Urothelium cell line (cell line): ENCODE data around the gene KRT72.
"Not testable (repeated sequence)": the region's sequence is repeated elsewhere in the genome, so short reads cannot be mapped to it uniquely, and the experiment has no call there.

Experiments
- DNase-seq: peaks from one replicate; pipeline ENCODE4 v3.0.0; 2011; ENCODE audit warnings: low spot score, mixed read lengths
- FAIRE-seq: peaks from 2 replicates; lab custom pipeline; 2011; peaks lifted over from hg19 to GRCh38; lab: Jason Lieb, UNC

Gene KRT72

DNA sequence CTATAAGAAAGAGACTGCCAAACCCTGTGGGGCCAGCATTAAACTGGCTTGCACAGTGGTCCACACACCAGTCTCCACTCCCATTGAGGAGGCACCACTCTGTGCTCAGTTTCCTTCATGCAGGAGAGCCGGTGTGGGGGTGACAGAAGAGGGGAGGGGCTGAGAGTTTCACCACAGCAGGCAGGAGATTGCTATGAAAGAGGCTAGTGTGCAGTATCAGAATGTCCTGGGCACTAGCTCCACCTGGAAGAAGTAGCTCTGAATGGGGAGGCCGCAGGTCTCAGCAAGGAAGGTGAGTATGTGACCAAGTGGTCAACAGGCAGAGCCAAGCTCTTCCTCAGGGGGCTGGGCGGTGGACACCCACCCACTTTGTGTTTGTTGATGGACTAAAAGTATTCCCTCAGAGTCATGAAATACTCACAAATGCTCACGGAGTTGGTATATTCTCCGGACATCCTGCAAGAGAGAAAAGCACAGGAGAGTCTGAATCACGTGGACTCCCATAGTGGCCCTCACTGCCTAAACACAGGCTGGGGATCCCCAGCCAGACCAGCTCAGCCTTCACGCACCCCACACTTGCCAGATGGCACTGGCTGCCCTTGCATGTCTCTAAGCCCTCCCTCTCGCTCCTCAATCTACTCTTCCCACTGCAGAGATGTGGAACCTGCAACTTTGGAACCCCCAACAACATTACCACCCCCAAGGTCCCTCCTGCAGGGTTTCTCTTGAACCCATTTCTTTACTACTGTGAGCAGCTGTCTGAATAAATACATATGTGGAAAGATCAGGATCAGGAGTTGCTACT lies 7.8 kb upstream of the KRT72 start:
- FAIRE-seq = no peak
- no peak for DNase-seq

DNA sequence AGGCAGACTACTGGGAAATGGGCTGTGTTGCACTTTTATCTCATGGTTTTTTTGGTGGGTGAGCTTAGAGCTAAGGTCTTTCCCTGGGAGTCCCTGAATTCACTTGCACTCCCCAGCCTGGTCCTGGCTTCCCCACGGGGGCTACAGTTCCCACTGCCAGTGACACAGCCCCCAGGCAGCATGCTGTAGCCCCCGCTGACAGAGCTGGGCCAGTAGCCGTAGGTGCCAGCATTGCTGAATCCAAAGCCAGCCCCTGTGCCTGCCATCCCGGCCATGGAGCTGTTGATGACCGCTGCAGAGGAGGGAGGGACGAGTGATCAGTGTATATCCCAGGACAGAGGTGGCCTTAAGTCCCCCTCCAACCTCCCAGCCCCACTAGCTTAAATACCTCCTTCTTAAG lies 6.9 kb upstream of the KRT72 start:
- DNase-seq (no peak), FAIRE-seq (no peak)

DNA sequence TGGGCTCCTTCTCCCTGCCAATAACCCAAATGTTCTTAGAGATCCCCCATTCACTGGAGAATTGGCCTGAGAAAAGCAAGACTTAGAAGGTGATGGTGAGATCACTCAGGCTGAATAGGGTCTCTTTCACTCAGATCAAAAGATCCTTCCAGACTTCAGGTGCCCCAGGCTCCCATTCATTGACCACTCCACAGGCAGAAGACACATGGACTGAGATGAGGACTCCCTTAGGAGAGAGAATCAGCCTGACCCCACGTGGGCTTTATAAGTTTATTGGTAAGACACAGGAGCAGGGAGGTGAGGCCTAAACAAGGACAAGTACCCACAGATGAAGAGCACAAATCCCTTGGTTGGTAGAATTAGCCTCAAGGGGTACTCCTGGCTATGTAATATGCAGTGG lies 6.1 kb upstream of the KRT72 start:
- no peak for DNase-seq
- no peak for FAIRE-seq

DNA sequence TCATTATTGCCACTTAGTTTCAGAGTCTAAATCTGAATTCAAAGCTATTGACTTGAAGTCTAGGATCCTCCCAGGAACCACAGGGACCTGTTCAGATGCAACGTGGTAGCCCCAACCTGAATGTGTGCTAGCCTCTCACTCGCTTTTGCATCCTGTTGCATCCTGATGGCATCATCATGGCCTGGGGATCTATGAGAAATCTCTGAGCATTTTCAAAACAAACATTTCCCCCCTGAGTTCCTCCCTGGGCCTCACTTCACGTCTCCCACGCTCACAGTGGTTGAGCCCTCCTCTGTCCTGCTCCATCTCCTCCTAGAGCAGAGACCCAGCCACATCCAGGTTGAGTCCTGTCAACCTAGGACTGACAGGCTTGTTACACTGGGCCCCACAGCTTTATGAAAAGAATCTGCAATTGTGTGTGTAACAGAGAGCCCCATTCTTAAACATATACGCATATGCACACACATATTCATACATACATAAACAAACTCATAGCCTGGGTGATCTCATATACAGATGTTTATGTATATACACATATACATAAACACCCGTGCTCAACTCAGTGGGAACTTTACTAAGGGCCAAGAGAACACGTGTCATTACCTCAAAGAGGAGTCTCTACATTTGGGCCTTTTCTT lies 5.4 kb upstream of the KRT72 start:
- FAIRE-seq (no peak), DNase-seq (no peak)

DNA sequence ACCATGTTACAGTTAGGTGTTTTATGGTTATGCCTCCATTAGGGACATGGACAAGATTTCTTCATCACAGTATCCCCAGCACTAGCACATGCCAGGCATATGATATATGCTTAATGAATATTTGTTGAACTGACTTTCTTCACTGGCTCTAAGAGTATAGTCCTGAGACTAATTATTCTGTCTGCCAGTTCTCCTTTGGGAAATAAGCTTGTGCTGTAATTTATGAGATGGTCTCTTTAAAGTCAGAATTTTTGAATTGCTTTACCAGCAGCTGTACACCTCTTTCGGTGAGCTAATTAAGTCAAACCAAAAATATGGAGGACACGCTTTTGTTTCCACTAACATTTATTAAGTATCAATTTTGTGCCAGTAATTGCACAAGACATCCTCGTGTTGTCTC lies 4.8 kb upstream of the KRT72 start:
- DNase-seq (no peak), FAIRE-seq (no peak)

DNA sequence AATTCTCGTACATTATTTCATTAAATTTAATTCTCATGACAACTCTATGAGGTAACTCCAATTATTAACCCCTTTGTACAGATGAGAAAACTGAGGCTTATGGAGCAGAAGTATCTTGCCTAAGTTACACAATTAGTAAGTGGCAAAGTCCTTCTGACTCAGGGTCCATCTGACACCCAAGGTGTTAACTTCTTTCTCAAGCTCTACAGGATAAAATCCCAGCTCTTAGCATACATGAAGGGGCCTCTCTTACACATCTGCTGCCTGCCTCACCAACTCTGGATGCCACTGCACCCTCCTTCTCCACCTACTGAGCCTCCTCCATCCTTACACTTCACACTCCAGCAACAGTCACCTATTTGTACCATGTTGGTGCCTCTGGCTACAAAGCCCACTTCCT lies 4.3 kb upstream of the KRT72 start:
- FAIRE-seq (no peak), DNase-seq (no peak)

DNA sequence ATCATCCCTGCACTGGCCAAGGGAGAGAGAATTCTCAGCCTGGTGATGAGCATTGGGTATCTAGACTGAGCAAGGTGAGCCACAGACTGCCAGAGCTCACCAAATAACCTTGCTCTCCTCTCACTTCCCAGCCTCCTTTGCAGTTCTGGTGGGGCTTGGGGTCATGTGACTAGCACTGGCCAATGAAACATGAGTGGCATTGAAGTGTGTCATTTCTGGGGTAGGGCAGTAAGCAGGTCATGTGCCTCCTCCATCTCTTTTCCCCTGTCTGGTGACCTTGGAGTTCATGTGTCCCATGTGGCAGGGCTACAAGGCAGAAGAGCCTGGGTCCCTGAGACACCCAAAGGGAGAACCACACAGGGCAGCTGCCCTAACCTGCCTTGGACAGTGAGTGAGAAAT lies 3.6 kb upstream of the KRT72 start:
- no peak for DNase-seq
- FAIRE-seq = no peak

DNA sequence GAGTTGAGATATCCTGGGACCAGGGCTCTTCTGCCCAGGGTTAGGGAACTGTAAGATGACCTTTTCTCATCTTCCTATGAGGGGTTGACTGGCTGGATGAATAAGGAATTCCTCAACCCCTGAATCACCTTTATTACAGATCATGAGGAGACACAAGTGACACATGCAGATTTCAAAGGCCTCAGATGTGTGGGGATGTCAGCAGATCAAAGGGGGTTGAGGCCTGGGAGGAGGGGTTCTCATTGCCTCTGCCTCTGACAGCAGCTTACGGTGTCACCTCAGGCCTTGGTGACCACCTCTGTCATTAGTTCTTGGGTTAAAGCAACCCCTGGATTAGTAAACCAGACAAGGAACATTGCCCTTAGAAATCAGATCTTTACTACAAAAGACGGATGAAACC lies 2.1 kb upstream of the KRT72 start:
- no peak for DNase-seq
- FAIRE-seq = no peak

DNA sequence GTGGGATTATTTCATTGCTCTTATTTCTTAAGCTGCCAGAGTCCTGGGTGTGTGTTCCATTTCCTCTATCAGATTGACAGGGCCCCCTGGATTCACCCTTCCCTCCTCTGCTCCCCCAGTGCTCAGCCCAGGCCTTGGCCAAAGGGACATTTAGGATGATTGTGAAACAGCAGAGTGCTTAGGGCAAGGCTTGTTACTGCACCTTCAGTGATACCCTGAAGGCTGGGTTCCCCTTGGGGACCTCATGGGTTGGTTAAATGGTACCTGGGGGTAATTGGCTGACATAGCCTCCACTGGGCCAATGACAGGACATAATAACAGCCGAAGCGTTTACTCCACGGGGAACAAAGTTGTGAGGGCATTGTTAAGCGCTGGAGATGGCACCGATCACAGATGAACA lies 1.3 kb upstream of the KRT72 start:
- DNase-seq = no peak
- no peak for FAIRE-seq

DNA sequence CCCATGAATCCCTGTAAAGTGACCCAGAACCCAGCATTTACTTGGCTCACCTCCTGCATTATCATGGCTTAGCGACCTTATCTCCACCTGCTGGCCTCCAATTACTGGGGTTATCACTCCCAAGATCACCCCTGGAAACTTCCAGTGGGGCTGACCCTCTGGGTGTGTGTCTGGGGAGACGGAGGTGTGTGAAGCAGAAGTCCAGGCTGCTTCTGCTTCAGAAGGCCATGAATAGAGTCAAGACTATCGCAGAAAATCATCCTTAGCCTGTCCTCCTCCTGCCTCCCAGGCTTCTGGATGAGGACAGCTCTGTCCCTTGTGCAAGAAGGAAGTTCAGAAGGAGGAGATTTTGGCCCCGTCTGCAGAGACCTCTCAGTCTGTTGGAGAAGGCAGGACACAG lies 408 bp upstream of the KRT72 start:
- no peak for FAIRE-seq
- DNase-seq = no peak

DNA sequence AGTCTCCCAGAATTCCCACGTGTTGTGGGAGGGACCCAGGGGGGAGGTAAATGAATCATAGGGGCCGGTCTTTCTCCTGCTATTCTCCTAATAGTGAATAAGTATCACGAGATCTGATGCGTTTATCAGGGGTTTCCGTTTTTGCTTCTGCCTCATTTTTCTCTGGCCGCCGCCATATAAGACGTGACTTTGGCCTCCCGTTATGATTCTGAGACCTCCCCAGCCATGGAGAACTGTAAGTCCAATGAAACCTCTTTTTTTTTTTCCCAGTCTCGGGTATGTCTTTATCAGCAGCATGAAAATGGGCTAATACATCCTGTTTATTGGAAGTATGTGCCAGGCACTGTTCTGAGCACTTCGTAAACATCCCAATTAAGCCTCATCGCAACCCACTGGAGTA lies 788 bp downstream of the KRT72 start:
- no peak for FAIRE-seq
- DNase-seq = no peak

DNA sequence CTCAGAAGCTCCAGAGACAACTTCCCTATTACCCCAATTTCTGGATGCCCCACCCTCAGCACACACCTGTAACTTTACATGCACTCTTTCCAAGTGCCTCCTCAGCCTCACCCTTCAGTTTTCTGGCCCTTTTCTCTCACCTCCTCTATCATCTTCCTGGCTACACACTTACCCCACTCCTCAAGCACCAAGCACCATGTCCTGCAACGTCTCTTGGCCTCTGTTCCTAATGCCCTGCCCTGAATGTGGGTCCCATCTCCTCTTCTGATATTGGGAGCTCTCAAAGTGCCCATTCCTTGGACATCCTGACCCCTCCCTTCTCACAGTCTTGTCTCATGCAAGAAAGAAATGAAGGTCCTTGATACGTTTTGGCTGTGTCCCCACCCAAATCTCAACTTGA lies 1.2 kb downstream of the KRT72 start:
- no peak for DNase-seq
- FAIRE-seq = no peak

DNA sequence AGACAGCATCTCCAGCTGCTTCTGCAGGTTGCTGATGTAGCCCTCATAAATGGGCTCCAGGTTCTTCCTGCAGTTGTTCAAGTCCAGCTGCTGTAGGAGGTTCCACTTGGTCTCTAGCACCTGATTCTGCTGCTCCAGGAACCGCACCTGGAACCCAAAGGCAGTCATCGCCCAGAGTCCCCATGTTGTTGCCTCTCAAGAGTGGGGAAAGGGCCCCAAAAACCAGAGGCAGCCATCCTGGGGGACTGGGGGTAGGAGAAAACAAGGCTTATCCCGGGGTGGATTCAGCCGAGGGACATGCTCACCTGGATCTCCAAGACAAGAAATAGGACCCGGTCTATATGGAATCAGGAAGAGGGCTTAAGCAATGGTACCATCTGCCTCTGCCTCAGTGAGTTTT lies 2.3 kb downstream of the KRT72 start:
- DNase-seq (no peak), FAIRE-seq (no peak)

DNA sequence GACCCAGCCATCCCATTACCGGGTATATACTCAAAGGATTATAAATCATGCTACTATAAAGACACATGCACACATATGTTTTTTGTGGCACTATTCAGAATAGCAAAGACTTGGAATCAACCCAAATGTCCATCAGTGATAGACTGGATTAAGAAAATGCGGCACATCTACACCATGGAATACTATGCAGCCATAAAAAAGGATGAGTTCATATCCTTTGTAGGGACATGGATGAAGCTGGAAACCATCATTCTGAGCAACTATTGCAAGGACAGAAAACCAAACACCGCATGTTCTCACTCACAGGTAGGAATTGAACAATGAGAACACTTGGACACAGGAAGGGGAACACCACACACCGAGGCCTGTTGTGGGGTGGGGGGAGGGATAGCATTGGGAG lies 7.0 kb downstream of the KRT72 start:
- FAIRE-seq, DNase-seq: not testable (repeated sequence)

DNA sequence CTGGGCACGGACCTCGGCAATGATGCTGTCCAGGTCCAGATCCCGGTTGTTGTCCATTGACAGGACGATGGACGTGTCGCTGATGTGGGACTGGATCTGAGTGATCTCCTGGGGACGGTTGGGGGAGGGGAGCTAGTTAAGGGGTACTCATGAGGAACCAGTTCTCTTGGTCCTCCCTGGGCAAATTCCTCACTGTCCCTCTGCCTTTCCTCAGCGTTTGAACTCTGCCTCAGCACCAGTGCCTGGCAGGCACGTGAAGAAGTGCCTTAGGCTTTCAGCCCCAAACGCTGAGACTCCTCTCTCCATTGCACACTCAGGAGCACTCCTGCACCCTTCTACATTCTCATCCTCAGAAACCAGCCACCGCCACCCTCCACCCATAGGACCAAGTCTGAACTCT lies 9.7 kb downstream of the KRT72 start:
- DNase-seq (no peak), FAIRE-seq (no peak)

DNA sequence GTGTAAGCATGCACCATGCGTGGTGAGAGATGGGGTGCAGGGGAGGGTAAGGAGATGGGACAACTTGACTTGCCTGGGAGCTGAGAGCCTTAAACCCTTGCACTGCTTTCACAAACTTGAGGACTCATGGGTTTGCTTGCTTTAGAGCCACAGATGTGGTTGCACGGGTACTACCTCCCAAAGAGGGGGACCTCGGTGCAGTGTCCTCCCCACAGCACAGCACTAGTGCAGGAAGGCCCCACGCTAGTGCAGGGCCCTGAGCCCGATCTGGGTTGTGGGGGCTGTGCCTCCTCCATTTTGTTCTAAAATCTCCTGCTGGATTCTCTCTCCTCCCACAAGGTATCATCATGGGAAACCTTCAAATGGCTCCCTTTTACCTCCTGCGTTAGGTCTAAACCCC lies 11.2 kb downstream of the KRT72 start:
- FAIRE-seq (no peak), DNase-seq (no peak)

DNA sequence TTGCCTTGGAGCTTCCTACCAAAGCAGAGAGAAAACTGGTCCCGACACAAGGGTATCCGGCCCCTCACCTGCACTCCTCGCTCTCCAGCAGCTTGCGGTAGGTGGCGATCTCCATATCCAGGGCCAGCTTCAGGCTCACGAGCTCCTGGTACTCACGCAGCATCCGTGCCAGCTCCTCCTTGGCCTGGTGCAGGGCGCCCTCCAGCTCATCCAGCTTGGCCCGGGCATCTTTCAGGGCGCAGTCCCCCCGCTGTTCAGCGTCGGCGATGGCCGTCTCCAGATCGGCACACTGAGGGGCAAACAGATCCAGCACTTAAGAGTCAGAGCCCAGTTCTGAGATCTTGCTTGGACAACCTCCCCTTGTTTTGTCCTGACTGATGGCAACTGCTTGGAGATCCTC lies 13.7 kb downstream of the KRT72 start:
- no peak for FAIRE-seq

DNA sequence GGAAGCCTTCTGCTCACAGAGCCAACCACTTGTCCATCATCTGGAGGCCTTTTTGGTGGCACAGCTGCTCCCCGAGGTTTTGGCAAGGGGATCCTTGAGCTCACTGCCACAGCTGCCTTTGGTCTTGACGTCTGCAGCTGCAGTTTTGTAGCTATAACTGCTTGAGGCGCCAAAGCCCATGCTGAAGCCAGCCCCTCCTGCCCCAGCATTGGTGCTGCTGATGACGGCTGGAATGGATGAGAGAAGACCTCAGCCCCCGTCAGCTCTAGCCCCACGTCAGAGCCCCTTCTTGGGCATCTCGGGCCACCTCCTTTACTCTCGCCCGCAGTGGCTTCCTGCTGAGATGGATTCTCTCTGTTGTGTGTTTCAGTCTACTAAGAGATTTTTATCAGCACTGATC lies 15.3 kb downstream of the KRT72 start:
- no peak for FAIRE-seq

More for the DNA sequence above, 13.7 kb downstream of the KRT72 start:
- DNase-seq = no peak

DNA sequence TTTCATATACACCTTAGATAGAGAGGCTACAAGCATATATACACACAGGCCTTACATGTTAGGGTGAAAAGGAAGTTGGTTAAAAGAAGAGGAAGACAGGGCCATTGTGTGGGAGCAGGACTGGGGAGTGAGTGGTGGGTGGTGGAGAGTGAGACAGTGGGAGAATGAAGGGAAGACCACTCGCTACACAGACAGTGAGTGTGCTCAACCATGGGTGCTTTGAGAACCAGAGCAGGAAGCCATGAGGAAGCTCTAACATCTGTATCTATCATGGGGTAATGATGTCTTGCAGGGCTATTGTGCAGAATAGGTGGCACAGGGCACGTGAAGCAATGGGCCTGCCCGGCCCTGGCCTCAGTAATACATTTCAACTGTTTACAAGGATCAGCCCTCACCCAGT lies 16.2 kb downstream of the KRT72 start:
- FAIRE-seq (no peak), DNase-seq (no peak)

More for the DNA sequence above, 15.3 kb downstream of the KRT72 start:
- DNase-seq = no peak

DNA sequence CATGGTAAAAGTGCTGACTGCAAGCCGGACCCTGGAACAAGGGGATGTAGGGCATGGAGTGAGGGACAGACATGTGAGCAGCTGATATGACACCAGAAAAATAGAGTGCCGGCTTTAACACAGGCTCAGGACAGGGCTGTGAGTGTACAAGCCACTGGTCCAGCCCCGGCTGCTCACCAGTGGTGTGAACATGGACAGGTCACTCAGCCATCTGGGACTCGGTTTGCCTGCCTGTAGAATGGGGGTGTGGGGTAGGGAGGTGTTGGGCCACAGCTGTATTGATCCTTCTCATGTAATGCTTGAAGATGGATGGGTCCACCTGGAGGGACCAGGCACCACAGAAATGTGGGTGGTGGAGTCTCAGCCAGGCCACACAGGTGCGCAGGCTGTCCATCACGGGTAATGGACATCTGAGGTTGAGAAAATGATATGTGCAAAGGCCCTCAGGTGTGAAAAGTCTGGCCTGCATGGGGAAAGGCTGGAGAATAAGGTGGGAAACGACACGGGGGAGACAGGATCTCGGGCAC lies 17.0 kb downstream of the KRT72 start:
- DNase-seq (no peak), FAIRE-seq (no peak)

DNA sequence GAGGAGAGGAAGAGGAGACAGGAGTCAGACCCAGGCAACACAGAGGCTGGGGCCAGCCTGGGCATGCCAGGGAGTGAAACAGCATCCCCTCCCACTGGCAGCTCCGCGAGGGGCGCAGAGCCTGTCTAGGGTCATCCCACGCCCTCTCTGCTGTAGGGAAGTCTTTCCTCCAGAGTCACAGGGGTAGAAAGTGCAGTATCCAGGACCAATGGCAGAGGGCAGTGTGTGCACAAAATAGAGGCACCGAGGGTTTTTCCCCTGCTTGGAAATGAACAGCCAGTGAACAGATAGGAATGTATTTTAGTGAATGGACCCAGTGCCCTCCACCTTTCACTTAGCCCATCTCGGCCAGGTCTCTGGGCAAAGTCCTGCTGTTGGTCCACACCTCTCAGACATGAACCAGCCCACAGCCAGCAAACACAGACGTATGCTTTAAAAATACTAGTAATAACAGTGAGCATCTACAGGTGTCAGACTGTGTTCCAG lies 18.2 kb downstream of the KRT72 start:
- DNase-seq = peak; percentile 80
- no peak for FAIRE-seq

DNA sequence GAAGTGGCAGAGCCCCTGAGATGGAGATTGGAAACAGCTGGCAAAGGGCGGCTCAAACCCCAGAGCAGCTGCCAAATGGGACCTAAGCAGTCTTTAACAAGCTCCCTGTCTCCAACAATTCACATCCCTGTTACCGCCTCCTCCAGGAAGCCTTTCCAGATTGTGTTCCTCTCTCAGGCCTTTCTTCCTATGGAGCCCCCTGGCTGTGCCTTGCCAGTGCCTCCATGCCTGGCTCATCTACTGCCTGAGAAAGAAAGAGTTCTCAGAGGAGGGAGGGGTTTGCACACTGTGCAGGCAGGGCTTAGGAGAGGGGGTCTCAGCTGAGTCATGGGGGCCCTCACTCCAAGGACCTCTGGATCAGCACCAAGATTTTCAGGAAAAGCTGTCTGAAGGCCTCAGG lies 18.8 kb downstream of the KRT72 start:
- FAIRE-seq (no peak), DNase-seq (no peak)
